Neural cell (in vitro differentiated cells): ENCODE results near the gene ESRP2. TPM values are rescaled to one million over a fixed set of nuclear protein-coding genes. Genes with fewer than 3 reads are reported as not detected.

Source experiments
- H2AFZ ChIP-seq: fragments of 200-600, 300-800 bp; sonication (generic), shearing (Covaris generic); 2 replicates; pipeline ENCODE4 v1.6.0; 2014; ENCODE audit warnings: low read depth, mild to moderate bottlenecking, antibody characterized with exemption, low read length, moderate library complexity
- H3F3A ChIP-seq: fragments of 200-600 bp; shearing (Covaris generic); 2 replicates; pipeline ENCODE4 v1.6.1; 2016; ENCODE audit warnings: mild to moderate bottlenecking, moderate library complexity, mixed read lengths, antibody characterized with exemption, low read length; ENCODE audit not compliant: insufficient read depth, poor library complexity, severe bottlenecking
- H3K27ac ChIP-seq: fragments of 200-600, 300-800 bp; sonication (generic), shearing (Covaris generic); 2 replicates; pipeline ENCODE4 v1.5.1; 2014; ENCODE audit warnings: mild to moderate bottlenecking, low read length, moderate library complexity
- H3K27me3 ChIP-seq: fragments of 300-800, 200-600 bp; sonication (generic), shearing (Covaris generic); 2 replicates; pipeline ENCODE4 v1.6.0; 2014; ENCODE audit warnings: mild to moderate bottlenecking, low read depth, low read length, moderate library complexity; ENCODE audit not compliant: insufficient read depth
- H3K36me3 ChIP-seq: fragments of 300-800, 200-600 bp; sonication (generic), shearing (Covaris generic); 2 replicates; pipeline ENCODE4 v1.5.1; 2014; ENCODE audit warnings: mild to moderate bottlenecking, antibody characterized with exemption, low read length, moderate library complexity; ENCODE audit not compliant: insufficient read depth
- H3K4me2 ChIP-seq: fragments of 300-800, 200-600 bp; sonication (generic), shearing (Covaris generic); 2 replicates; pipeline ENCODE4 v1.6.0; 2014; ENCODE audit warnings: mild to moderate bottlenecking, low read length
- H3K4me3 ChIP-seq: fragments of 300-800, 200-600 bp; sonication (generic), shearing (Covaris generic); 2 replicates; pipeline ENCODE4 v1.5.1; 2014; ENCODE audit warnings: mild to moderate bottlenecking, low read length, moderate library complexity
- H3K79me2 ChIP-seq: fragments of 200-600 bp; shearing (Covaris generic); replicated peaks from 2 replicates; pipeline ENCODE4 v1.6.0; 2014; ENCODE audit warnings: mild to moderate bottlenecking, low read length, moderate library complexity; ENCODE audit not compliant: insufficient read depth
- H3K9ac ChIP-seq: fragments of 300-800, 200-600 bp; sonication (generic), shearing (Covaris generic); 2 replicates; pipeline ENCODE4 v1.6.1; 2016; ENCODE audit warnings: mild to moderate bottlenecking, low read length, mixed read lengths
- H3K9me2 ChIP-seq: fragments of 200-600 bp; shearing (Covaris generic); 2 replicates; pipeline ENCODE4 v1.6.1; 2016; ENCODE audit warnings: mild to moderate bottlenecking, low read length, mixed read lengths; ENCODE audit not compliant: insufficient read depth
- H3K9me3 ChIP-seq: fragments of 200-600, 300-800 bp; sonication (generic), shearing (Covaris generic); 2 replicates; pipeline ENCODE4 v1.6.1; 2016; ENCODE audit warnings: mild to moderate bottlenecking, mixed run types, low read length, moderate library complexity, mixed read lengths
- H4K20me1 ChIP-seq: fragments of 200-600 bp; shearing (Covaris generic); 2 replicates; pipeline ENCODE4 v1.6.1; 2016; ENCODE audit warnings: mild to moderate bottlenecking, mixed run types; ENCODE audit not compliant: insufficient read depth
- EP300 ChIP-seq: fragments of 450-650 bp; conservative IDR thresholded peaks from 2 replicates; pipeline ENCODE4 v1.6.1; 2014; ENCODE audit warnings: antibody characterized with exemption, mild to moderate bottlenecking, moderate library complexity; ENCODE audit not compliant: poor library complexity, severe bottlenecking
- EZH2 ChIP-seq: fragments of 200-600, 300-800 bp; shearing (Covaris generic), sonication (generic); IDR thresholded peaks from 2 replicates; pipeline ENCODE4 v1.6.1; 2014; ENCODE audit warnings: antibody characterized with exemption, low read length, borderline replicate concordance, mild to moderate bottlenecking; ENCODE audit not compliant: insufficient read depth, poor library complexity, severe bottlenecking
- MXI1 ChIP-seq: fragments of 450-650 bp; conservative IDR thresholded peaks from 2 replicates; pipeline ENCODE4 v1.6.1; 2014; ENCODE audit warnings: antibody characterized with exemption, mild to moderate bottlenecking; ENCODE audit not compliant: poor library complexity, severe bottlenecking
- RAD21 ChIP-seq: fragments of 450-650 bp; conservative IDR thresholded peaks from 2 replicates; pipeline ENCODE4 v1.6.1; 2014; ENCODE audit warnings: antibody characterized with exemption, mild to moderate bottlenecking, moderate library complexity
- SMC3 ChIP-seq: fragments of 450-650 bp; conservative IDR thresholded peaks from 2 replicates; pipeline ENCODE4 v1.6.1; 2014; ENCODE audit warnings: antibody characterized with exemption, mild to moderate bottlenecking, moderate library complexity; ENCODE audit not compliant: poor library complexity
- polyA plus RNA-seq: library from polyadenylated mRNA; depleted of rRNA; stranded (reverse); fragments of >200 nt; gene quantifications from 2 replicates; pipeline ENCODE4 v1.2.3, GENCODE V29; 2014
- TF ChIP-seq, protein P1 (sequence below): fragments of 450-650 bp; IDR thresholded peaks from 2 replicates; pipeline ENCODE4 v1.5.1; 2014; ENCODE audit warnings: antibody characterized with exemption, mild to moderate bottlenecking, moderate library complexity; ENCODE audit not compliant: poor library complexity, severe bottlenecking
- TF ChIP-seq, protein P2 (sequence below): IDR thresholded peaks from 2 replicates; pipeline ENCODE4 v1.6.1; 2012; ENCODE audit warnings: borderline replicate concordance

The ESRP2 gene
- polyA plus RNA-seq, 1 donor from 2014 or later, result not detected

DNA sequence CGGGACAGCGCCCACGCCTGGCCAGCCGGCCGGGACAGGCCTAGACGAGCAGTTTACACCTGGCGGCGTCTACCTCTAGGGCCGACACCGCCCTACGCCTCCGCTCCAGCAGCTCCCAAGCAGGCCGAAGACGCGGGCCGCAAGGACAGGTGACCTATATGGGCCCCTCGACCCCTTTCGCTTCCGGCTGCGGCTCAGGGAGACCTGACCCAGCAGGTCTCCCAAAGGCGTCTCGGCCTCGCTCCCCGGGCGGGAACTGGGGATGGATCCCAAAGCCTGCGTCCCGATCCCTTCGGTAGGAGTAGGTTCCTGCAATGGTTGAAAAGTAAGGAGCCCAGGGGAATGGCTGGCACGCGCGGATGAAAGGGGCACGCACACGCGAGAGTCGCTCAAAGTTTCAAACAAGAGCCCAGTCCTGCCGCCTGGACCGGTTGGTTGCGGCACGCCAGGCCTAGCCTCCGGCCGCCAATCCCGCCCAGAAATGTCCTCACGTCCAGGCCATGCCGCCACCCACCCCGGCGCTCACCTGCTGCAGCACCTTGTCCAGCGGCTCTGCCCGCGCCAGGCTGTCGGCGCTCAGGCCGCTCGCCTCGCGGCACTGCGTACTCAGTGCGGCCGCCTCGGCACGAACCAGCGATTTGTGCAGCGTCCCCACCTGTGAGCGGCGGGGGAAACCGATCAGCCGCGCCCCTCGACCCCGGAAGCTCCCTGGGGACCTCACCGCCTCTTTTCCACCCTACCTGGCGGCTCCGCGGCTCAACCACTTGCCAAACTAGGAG, 630 bp downstream of the ESRP2 start:
- H4K20me1 ChIP-seq, result no peaks in the 10 kb centered on the region
- peaks cover 49% of the 10 kb centered on the region for H3K27me3 ChIP-seq
- TF ChIP-seq, protein P1, sequence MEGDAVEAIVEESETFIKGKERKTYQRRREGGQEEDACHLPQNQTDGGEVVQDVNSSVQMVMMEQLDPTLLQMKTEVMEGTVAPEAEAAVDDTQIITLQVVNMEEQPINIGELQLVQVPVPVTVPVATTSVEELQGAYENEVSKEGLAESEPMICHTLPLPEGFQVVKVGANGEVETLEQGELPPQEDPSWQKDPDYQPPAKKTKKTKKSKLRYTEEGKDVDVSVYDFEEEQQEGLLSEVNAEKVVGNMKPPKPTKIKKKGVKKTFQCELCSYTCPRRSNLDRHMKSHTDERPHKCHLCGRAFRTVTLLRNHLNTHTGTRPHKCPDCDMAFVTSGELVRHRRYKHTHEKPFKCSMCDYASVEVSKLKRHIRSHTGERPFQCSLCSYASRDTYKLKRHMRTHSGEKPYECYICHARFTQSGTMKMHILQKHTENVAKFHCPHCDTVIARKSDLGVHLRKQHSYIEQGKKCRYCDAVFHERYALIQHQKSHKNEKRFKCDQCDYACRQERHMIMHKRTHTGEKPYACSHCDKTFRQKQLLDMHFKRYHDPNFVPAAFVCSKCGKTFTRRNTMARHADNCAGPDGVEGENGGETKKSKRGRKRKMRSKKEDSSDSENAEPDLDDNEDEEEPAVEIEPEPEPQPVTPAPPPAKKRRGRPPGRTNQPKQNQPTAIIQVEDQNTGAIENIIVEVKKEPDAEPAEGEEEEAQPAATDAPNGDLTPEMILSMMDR, result no peak
- TF ChIP-seq EZH2 (peak; percentile 0), SMC3 (no peak), EP300 (no peak), MXI1 (no peak)
- TF ChIP-seq, protein P2, sequence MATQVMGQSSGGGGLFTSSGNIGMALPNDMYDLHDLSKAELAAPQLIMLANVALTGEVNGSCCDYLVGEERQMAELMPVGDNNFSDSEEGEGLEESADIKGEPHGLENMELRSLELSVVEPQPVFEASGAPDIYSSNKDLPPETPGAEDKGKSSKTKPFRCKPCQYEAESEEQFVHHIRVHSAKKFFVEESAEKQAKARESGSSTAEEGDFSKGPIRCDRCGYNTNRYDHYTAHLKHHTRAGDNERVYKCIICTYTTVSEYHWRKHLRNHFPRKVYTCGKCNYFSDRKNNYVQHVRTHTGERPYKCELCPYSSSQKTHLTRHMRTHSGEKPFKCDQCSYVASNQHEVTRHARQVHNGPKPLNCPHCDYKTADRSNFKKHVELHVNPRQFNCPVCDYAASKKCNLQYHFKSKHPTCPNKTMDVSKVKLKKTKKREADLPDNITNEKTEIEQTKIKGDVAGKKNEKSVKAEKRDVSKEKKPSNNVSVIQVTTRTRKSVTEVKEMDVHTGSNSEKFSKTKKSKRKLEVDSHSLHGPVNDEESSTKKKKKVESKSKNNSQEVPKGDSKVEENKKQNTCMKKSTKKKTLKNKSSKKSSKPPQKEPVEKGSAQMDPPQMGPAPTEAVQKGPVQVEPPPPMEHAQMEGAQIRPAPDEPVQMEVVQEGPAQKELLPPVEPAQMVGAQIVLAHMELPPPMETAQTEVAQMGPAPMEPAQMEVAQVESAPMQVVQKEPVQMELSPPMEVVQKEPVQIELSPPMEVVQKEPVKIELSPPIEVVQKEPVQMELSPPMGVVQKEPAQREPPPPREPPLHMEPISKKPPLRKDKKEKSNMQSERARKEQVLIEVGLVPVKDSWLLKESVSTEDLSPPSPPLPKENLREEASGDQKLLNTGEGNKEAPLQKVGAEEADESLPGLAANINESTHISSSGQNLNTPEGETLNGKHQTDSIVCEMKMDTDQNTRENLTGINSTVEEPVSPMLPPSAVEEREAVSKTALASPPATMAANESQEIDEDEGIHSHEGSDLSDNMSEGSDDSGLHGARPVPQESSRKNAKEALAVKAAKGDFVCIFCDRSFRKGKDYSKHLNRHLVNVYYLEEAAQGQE, result no peak
- H3F3A ChIP-seq, result no peaks in the 10 kb centered on the region
- no peak overlapping the region for H3K9ac ChIP-seq
- H3K79me2 ChIP-seq, result no peaks in the 10 kb centered on the region
- peak overlapping the region; percentile 28 for H3K4me3 ChIP-seq
- no peak overlapping the region for H3K4me2 ChIP-seq
- no peaks in the 10 kb centered on the region for H3K9me2 ChIP-seq
- no peaks in the 10 kb centered on the region for H3K9me3 ChIP-seq
- H3K27ac ChIP-seq, result no peak overlapping the region
- H2AFZ ChIP-seq, result no peak overlapping the region
- no peaks in the 10 kb centered on the region for H3K36me3 ChIP-seq

DNA sequence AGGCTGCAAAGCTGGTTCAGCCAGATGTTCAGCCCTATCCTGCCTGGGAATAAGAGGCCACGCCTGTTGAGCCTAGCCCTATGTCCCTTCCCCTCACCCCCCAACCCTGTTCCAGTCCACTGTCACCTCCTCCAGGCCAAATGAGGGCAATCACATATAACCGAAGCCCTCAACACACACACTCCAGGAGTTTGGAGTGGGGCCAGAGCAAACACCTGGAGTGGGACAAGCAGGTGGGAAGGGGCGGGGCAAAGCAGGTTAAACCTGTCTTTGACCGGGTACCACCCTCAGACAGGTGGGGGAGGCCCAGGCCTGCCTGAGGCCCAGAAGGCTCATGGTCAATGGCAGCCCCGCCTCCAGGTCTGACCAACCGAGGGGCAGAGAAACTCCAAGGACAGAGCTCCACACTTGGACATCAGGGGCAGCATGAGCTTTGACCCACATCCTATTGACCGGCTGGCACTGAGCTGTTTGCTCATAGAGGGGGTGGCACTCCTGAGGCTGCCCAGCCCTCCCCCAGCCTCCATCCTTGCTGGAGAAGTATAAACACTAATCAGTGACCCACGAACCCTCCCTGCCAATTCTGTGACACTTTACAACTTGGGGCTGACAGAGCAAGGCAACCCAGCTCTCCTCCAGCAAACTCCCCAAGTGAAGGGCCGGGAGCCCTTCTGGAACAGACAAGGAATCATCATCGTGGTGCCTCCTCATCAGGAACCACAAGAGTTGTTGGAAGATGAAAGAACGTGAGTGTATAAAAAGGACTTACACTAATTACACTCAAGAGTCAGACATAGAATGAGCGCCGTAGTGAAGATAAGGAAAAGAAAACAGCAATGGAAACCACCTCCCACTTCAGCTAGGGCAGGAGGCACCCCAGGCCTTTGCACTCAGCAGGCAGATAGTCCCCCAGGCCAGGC, 1.5 kb downstream of the ESRP2 start:
- peaks cover 49% of the 10 kb centered on the region for H3K27me3 ChIP-seq
- H3K9me2 ChIP-seq, result no peaks in the 10 kb centered on the region
- H3K9me3 ChIP-seq, result no peaks in the 10 kb centered on the region
- no peak overlapping the region for H3K4me3 ChIP-seq
- no peaks in the 10 kb centered on the region for H3K36me3 ChIP-seq
- no peaks in the 10 kb centered on the region for H3K79me2 ChIP-seq
- no peak overlapping the region for H3K27ac ChIP-seq
- no peaks in the 10 kb centered on the region for H3F3A ChIP-seq
- H3K4me2 ChIP-seq, result no peak overlapping the region
- H4K20me1 ChIP-seq, result no peaks in the 10 kb centered on the region
- no peak overlapping the region for H3K9ac ChIP-seq
- H2AFZ ChIP-seq, result no peak overlapping the region
- TF ChIP-seq, protein P2, result no peak
- TF ChIP-seq EP300, result no peak
- no peak for TF ChIP-seq RAD21
- TF ChIP-seq EZH2, result peak; percentile 13
